Fibroblast of upper back skin (primary cell): ENCODE measurements around the gene DSC1.
A peak's percentile ranks its signal among the peaks of the same experiment; 100 is the strongest.
"Not testable (repeated sequence)": the region's sequence is repeated elsewhere in the genome, so short reads cannot be mapped to it uniquely, and the experiment has no call there.

ENCODE experiments used
- DNase-seq: peaks from one replicate; pipeline ENCODE4 v3.0.0-alpha.2; 2013

DSC1 gene

DNA sequence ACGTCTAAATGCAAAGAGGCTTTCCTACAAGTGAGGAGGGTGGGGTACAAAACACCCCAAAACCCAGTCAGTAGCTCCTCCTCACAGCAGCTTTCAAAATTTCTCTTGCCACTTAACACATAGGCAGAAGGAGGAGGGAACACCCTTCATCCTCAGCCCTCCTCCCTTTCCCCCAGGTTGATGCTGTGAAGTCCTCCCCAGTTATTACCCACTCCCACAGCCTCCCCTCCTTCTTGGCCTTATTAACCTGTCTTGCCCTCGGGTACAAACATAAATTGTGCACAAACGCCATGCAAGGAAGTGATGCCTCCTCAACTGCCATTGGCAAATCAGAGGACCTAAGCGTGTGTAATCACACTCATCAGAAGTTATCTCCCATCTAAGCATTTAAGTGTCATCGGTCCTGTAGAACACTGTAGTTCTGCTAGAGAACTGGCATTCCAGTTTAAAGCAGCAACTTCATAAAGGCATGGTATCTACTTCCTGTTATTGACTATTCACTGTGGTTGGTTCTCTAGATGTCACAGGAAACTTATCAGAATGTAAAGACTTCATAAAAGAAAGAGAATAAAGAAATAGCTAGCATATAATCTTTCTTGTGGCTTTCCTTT, at the start of gene DSC1:
DSC1 (minus strand) TSS at position 32 of the 611 bp plus-strand sequence. CDS start 262 bp downstream, outside the sequence.
- no peak for DNase-seq

GRCh38 chr18:31211047-31211446, 48.4 kb upstream of the DSC1 start:
- no peak for DNase-seq

GRCh38 chr18:31209041-31209440, 46.4 kb upstream of the DSC1 start:
- DNase-seq: no peak

GRCh38 chr18:31207391-31207790, 44.7 kb upstream of the DSC1 start:
- DNase-seq: no peak

DNA sequence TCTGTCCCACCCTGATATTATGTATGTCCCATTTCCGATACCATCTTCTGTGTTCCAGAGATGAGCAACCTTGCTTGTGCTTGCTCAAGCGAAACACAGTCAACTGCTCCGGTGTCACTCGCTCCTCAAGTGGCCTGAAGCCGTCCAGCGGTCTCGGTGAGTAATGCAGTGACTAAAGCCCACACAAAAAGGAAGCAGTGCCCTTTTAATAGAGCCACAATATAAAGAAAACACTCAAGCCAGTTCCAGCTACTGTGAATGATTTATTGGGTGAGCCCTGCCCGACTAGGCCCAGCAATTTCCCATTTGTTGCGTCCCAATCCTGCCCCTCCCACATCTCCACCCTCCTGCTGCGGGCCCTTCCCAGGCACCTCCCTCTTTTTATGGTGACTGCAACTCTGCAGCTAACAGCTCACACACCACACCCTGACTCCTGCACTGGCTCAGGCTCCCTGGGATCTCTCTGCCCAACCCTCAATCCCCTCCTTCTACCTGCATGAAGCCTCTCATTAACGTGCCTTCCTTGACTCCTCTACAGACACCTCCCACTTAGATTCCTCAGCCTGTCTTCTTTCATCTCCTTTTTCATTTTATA, 44.2 kb upstream of the DSC1 start:
- DNase-seq: no peak

GRCh38 chr18:31206071-31206470, 43.4 kb upstream of the DSC1 start:
- no peak for DNase-seq

DNA sequence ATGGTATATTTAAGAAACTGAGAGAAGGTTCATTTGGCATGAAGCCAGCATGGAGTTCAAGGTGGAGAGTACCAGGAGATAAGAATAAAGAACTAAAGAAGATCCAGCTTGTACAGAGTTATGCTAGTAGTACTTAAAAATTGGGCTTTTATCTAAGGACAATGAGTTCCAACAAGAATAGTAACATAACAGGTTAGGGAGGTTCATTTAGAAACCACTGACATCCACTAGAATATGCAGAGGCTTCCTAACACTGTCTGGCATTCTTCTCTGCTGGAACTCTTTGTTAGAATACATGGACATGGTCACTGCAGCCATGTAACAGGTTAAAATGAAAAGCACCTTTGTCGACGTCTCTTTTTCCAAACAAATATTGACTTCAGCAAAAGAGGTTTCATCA, 42.6 kb upstream of the DSC1 start:
- DNase-seq: no peak

DNA sequence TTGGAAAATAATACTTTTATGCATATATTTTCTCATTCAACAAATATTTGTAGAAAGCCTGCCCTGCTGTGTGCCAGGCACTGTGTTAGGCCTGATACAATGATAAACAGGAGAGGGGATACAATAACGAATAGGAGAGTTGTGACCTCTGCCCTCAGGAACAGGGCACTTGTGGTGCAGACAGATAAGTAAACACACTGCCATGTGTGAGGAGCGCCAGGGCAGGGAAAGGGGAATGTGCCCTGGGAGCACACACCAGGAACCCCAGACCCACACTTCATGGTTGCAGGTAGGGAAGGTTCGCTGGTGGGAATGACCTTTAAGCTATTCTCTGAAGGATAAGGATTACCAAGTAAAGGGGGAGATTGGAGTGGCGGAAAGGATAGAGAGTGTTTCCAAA, 42.2 kb upstream of the DSC1 start:
- DNase-seq: no peak

DNA sequence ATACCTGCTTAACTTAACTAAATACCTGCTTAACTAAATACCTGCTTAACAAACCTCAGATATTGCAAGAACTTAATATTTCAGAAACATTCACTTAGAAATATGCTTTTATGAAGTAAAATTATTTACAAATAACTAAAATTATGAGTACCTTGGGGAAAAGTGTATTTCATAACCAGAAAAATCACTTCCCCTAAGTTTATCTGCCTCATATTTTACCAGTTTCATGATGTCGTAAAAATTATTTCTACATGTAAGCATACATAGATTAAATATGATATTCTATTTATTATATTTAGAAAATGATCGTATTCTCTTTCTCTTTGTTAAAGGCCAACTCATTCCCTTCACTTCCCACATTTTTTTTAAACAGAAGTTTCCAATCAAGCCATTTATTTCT, 41.5 kb upstream of the DSC1 start:
- DNase-seq: no peak

- DNase-seq: no peak
Measured at GRCh38 chr18:31203794-31204148, 41.1 kb upstream of the DSC1 start.

DNA sequence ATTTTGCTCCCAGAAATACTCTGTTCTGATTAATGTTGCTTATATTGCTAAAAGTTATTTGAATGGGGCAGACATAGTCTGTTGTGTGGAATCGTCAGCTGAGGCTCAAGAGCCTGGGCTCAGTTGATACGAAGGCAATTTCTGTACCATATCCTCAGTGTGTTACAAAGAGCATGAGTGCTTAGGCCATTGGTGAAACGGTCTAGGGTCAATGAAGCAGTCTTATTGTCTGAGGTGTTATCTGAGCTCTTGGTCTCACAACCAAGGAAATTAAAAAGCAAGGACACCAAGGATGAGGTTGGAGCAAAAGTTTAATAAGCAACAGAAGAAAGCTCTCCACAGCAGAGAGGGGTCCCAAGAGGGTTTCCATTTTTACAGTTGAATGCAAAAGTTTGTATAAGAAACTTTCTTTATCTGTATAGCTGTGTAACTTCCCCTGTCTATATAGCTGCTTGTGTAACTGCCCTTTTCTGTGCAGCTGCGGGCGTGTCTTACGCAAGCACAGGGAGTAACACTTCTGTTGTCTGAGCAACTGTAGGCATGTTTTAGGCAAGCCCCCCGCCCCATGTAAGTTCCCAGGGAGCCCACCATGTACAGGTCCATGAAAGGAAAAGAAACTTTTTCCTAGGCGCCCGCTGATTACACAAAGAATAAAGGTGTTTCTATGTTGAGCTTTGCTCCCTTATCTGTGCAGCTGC, 40.6 kb upstream of the DSC1 start:
- DNase-seq: no peak

- no peak for DNase-seq
Measured at GRCh38 chr18:31199190-31199769, 36.6 kb upstream of the DSC1 start.

GRCh38 chr18:31197676-31198075, 35.0 kb upstream of the DSC1 start:
- no peak for DNase-seq

GRCh38 chr18:31195063-31195462, 32.4 kb upstream of the DSC1 start:
- no peak for DNase-seq

- no peak for DNase-seq
Measured at GRCh38 chr18:31192086-31192776, 29.6 kb upstream of the DSC1 start.

DNA sequence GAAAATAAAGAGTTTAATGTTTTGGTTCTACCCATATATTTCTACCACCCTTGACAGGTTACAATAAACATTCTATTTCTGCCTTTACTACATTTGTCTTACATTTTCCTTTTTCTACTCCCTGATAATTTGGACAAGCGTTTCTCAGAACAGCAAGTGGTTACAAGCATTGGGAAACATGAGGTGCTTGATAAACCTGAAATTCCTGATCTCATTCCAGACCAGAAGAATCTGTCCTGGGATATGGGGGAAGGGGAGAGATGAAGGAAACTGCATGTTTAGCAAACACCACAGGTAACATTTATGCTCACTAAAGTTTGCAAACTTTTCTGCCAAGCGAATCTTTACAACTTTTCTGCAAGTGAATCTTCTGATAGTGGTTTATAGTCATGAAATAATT, 28.3 kb upstream of the DSC1 start:
- DNase-seq: no peak

DNA sequence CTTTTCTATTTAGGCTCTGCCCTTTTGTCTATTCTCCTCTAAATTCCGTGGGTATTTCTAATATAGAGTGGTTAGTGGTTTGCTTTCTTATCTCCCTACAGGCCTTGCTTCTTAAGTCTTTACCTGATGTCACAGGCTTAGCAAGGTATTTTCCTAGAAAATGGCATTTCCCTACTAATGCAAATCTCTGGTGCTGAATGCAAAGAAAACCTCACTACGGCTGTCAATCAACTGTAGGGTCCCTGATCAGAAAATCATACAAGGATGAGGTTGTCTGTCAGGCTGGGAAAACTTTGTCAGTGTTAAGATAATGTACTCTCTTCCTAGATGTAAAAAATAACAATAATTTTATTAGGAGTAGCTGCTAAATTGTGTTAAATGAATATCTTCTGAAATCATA, 27.1 kb upstream of the DSC1 start:
- DNase-seq: no peak

DNA sequence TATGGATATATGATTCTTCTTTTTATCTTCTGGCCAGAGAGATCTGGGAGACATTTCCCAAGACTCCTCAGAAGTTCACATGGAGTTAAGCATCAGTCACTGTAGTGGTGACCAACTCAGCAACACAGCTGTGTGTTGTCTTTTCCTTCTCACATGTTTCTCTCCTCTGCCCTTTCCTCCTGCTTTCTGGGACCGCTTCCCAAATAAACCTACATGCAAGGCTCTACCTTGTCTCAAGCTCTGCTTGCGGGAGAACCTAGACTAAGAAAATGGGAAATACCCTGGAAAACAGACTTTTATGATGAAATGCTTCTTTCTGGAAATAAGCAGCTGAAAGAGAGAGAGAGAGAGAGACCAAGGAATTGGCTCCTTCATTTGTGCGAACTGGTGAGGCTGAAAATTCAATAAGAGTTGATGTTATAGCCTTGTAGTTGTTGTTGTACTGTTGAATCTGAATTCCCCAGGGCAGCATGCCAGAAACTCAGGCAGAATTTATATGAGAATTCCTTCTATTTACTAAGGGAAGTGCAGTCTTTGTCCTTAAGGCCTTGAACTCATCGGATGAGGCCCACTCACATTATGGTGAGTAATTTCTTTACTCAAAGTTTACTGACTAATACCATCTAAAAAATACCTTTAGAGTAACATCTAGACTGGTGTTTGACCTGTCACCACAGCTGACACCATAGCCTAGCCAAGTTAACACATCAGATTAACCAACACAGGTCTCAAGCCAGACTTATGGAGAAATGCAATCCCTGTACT, 22.7 kb upstream of the DSC1 start:
- no peak for DNase-seq

DNA sequence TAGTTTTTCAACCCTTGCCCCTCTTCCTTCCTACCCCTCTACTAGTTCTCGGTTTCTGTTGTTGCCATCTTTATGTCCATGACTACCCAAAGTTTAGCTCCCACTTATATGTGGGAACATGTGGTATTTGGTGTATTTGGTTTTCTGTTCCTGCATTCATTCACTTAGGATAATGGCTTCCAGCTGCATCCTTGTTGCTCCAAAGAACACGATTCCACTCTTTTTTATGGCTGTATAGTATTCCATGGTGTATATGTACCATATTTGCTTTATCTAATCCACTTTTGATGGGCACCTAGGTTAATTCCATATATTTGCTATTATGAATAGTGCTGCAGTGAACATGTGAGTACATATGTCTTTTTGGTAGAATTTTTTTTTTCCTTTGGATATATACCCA, 20.6 kb upstream of the DSC1 start:
- no peak for DNase-seq

- not testable (repeated sequence) for DNase-seq
Measured at GRCh38 chr18:31177369-31177768, 14.7 kb upstream of the DSC1 start.

DNA sequence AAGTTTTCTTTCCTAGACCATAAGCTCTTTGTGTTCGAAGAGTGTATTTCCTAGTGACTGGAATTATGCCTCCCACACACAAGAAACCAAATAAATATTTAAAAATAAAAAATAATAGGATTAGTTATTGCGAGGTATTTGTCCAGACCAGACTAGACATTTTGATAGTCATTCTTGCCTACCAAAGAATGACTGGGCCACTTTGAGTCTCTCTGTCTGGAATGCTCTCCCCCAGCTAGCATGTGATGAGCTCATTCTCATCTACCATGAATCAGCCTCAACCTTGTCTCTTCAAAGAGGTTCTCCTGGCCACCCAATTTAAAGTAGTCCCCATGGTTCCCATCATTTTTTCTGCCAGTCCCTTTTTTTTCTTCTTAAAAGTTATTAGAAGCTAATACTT, 13.9 kb upstream of the DSC1 start:
- peak; percentile 8 for DNase-seq

DNA sequence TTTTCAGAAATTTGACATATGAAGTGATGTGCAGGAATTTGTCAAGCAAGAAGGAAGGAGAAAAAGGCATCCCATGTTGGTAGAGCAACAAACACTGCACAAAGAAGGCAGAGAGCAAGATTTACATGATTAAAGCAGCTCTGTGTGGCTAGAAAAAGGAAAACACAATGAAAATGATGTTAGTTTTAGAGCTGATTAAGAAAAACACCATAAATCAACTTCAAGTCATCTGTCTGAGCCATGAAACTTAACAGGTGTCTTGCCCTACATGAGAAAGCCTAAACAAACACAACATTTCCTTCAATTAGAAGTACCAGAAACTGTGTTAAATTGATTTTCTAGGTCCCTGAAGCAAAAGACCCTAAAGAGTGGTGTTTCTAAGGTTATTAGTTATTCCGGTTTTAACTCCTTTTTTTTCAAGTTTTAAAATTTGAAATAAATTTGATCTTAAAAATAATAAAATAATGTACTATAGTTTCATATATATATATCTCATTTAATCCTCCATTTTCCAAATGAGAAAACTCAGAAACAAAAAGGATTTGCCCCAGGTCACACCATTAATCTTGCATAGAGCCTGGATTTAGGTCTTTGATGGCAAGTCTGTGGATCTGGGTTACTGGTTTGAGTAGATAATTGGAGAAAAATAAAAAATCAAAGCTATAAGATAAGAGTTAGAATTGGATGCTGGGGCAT, 8.6 kb upstream of the DSC1 start:
- no peak for DNase-seq
